Choroid plexus epithelial cell (primary cell): ENCODE results near the gene ZWILCH.

Experiments
- DNase-seq: peaks from one replicate; pipeline ENCODE4 v3.0.0-alpha.2; 2010; ENCODE audit warnings: low read depth
- H3K4me3 ChIP-seq: 2 replicates; pipeline ENCODE4 v1.5.1; 2011; ENCODE audit warnings: low read depth, mild to moderate bottlenecking, control low read depth, low read length, moderate library complexity
- TF ChIP-seq, protein P1 (sequence below): conservative IDR thresholded peaks from 2 replicates; pipeline ENCODE4 v1.5.1; 2011; ENCODE audit warnings: low read depth, mild to moderate bottlenecking, control low read depth, inconsistent platforms, low read length, moderate library complexity

Gene ZWILCH

DNA sequence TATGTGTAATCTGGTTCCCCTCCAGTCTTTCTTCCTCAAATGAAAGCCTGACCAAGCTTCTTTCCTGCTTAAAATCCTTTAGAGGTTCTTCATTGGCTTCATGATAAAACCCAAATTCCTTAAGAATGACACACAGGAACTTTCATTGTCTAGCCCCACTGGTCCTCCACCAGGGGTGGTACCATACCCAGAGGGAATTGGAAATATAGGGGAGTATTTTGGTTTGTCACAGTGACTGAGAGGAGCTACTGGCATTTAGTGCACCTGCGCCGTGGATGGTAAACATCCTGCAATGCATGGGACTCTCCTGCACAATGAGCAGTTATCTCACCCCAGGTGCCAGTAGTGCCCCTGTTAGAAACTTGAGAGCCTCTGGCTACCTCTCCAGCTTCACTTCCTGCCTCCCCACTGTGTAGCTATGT lies 10.8 kb downstream of the ZWILCH start:
- DNase-seq, result peak; percentile 13
- TF ChIP-seq, protein P1, sequence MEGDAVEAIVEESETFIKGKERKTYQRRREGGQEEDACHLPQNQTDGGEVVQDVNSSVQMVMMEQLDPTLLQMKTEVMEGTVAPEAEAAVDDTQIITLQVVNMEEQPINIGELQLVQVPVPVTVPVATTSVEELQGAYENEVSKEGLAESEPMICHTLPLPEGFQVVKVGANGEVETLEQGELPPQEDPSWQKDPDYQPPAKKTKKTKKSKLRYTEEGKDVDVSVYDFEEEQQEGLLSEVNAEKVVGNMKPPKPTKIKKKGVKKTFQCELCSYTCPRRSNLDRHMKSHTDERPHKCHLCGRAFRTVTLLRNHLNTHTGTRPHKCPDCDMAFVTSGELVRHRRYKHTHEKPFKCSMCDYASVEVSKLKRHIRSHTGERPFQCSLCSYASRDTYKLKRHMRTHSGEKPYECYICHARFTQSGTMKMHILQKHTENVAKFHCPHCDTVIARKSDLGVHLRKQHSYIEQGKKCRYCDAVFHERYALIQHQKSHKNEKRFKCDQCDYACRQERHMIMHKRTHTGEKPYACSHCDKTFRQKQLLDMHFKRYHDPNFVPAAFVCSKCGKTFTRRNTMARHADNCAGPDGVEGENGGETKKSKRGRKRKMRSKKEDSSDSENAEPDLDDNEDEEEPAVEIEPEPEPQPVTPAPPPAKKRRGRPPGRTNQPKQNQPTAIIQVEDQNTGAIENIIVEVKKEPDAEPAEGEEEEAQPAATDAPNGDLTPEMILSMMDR, result no peak
- no peak overlapping the region for H3K4me3 ChIP-seq

DNA sequence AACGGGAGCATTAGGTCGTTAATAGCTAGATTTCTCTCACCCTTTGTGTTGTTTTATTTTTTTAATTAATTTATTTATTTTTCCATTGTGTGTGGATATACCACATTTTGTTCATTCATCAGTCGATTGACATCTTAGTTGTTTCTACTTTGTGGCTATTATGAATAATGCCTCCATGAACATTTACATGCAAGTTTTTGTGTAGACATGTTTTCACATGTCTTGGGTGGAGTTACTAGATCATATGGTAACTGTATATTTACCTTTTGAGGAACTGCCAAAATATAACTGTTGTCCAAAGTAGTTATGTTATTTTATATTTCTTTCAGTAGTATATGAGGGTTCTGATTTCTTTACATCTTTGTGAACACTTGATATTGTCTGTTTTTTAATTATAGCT lies 18.8 kb downstream of the ZWILCH start:
- H3K4me3 ChIP-seq, result no peak overlapping the region
- TF ChIP-seq, protein P1, result no peak
- no peak for DNase-seq

DNA sequence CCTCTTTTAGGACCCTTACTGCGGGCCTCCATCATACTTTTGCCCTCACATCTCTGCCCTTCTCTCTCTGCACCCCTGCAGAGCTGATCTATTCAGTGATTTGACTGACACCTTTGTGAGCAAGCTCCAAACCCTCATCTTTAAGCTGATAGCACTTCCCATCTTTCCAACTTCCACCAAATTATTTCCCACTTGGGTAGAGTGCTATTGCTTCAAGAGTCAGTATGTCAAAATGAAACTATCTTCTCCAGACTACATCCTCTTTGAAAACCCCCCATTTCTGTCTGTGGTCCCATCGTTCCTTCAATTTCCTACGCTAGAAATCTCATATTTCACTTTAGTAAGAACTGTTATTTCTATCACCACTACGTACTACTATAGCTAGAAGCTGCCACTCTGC lies 19.7 kb downstream of the ZWILCH start:
- TF ChIP-seq, protein P1, result no peak
- no peak for DNase-seq

DNA sequence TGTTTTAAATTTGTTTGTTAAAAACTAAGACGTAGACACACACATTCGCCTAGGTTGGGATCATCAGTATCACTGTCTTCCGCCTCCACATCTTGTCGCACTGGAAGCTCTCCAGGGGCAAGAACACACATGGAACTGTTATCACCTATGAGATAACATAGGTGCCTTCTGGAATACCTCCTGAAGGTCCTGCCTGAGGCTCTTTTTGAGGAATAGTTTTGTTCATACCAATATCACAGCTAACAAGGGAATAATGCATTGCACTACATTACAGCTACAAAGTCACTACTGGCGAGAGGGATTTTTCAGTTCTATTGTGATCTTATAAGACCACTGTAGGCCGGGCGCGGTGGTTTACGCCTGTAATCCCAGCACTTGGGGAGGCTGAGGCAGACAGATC lies 29.9 kb downstream of the ZWILCH start:
- TF ChIP-seq, protein P1, result no peak
- no peak for DNase-seq
- H3K4me3 ChIP-seq, result no peak overlapping the region

More for the DNA sequence above, 19.7 kb downstream of the ZWILCH start:
- no peak overlapping the region for H3K4me3 ChIP-seq

DNA sequence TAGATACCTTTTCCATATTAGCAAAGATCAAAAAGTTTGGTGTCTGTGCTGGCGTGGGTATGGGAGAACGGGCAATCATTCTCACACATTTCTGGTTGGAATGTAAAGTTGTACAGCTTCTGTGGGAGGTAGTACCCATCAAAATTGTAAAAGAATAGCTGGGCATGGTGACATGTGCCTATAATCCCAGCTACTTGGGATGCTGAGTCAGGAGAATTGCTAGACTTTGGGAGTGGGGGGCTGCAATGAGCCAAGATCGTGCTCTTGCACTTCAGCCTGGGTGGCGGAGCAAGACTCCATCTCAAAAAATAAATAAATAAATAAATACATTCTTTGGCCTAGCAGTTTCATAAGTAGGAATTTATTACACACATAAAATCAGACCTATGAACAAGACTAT lies 37.8 kb downstream of the ZWILCH start:
- no peak overlapping the region for H3K4me3 ChIP-seq
- TF ChIP-seq, protein P1, result no peak
- DNase-seq, result no peak

DNA sequence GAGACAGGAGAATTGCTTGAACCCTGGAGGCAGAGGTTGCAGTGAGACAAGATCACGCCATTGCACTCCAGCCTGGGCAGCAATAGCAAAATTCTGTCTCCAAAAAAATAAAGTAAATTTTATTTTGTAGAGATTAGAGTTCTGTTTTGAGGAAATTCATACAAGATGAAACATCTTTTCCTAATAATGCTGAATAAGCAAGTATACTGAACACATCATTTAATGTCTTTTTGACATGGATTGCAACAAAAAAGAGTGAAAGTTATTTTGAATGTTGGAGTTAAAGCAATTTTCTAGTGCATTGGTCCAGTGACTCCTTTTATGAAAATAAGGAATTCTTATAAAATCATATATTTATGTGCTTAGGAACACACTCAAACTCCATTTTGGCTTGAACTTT lies 40.1 kb downstream of the ZWILCH start:
- TF ChIP-seq, protein P1, result no peak

DNA sequence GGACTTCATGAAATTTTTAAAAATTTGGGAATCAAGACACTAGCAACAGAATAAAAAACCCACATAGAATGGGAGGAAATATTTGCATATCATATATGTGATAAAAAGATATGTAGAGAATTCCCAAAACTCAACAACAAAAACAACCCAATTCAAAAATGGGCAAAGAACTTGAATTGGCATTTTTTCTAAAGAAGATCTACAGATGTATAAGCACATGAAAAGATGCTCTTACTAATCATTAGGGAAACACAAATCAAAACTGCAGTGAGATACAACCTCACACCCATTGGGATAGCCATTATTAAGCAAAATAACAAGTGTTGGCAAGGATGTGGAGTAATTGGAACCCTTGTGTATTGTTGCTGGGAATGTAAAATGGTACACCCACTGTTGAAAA lies 50.6 kb downstream of the ZWILCH start:
- TF ChIP-seq, protein P1, result no peak

More for the DNA sequence above, 40.1 kb downstream of the ZWILCH start:
- no peak overlapping the region for H3K4me3 ChIP-seq
- no peak for DNase-seq

More for the DNA sequence above, 50.6 kb downstream of the ZWILCH start:
- DNase-seq, result no peak
- no peak overlapping the region for H3K4me3 ChIP-seq
